B cell (primary cell): ENCODE measurements around the gene BUD31.

Experiments used
- EZH2 ChIP-seq: IDR thresholded peaks from 2 replicates; pipeline ENCODE4 v1.6.1; 2012; ENCODE audit warnings: borderline replicate concordance, low read depth, mild to moderate bottlenecking, moderate library complexity, low read length; ENCODE audit not compliant: insufficient read depth, poor library complexity, severe bottlenecking
- TF ChIP-seq, protein P1 (sequence below): fragments of 200-600 bp; IDR thresholded peaks from one replicate; pipeline ENCODE4 v1.8.0; 2022; ENCODE audit warnings: antibody characterized with exemption, mild to moderate bottlenecking

DNA sequence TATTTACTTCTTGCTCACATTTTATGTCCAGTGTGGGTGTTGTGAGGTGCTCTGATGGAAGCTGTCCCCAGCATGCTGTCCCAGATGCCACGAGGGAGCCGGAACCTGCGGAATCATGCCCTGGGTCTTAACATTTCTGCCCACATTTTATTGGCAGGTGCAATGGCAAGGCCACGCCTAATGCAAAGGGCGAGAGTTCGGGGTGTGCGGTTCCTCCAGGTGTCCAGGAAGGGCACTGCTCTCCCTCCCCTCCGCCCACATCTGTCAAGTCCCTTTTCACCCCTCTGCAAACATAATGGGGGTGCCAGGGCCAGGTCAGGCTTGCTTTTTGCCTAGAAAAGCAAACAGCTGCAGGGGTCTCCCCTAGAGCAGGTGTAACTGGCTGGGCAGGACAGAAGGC, 16.7 kb upstream of the BUD31 start:
- TF ChIP-seq, protein P1, sequence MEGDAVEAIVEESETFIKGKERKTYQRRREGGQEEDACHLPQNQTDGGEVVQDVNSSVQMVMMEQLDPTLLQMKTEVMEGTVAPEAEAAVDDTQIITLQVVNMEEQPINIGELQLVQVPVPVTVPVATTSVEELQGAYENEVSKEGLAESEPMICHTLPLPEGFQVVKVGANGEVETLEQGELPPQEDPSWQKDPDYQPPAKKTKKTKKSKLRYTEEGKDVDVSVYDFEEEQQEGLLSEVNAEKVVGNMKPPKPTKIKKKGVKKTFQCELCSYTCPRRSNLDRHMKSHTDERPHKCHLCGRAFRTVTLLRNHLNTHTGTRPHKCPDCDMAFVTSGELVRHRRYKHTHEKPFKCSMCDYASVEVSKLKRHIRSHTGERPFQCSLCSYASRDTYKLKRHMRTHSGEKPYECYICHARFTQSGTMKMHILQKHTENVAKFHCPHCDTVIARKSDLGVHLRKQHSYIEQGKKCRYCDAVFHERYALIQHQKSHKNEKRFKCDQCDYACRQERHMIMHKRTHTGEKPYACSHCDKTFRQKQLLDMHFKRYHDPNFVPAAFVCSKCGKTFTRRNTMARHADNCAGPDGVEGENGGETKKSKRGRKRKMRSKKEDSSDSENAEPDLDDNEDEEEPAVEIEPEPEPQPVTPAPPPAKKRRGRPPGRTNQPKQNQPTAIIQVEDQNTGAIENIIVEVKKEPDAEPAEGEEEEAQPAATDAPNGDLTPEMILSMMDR: no peak
- TF ChIP-seq EZH2: no peak
